HG03175 (cell line): ENCODE measurements around the gene MSI2.

ENCODE experiments used
- ATAC-seq: cut with Tn5 transposase; IDR thresholded peaks from one replicate; pipeline ENCODE4 v1.9.1; 2021; ENCODE audit warnings: mild to moderate bottlenecking, moderate library complexity; ENCODE audit not compliant: unreplicated experiment

Gene MSI2

DNA sequence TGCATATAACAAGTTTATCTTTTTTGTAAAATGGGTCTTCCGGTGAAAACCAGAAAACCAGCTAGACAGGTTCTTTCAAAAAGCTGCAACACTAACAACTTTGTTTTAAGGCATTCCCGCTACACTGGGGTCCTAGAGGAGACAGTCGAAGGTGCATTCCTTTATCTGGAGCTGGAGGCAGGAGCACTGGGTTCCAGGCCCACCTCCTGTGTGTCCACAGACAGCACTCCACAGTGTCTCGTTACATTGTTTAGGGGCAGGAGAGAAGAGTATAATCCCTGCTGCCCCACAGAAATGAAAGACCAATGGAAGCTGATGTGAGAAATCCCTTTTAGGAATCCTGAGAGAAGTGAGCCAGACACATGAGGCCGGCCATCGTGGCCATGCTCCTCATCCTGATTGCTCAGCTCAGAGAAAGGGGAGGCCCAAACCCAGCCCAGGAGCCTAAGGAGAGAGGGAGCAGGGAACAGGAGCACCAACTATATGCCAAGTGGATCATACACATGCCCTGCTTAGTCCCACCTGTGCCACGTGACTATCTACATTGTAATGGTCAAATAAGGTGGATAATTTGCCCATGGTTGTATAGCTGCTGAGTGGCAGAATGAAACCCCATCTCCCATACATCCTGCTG, 429.3 kb downstream of the MSI2 start:
- ATAC-seq: no peak

DNA sequence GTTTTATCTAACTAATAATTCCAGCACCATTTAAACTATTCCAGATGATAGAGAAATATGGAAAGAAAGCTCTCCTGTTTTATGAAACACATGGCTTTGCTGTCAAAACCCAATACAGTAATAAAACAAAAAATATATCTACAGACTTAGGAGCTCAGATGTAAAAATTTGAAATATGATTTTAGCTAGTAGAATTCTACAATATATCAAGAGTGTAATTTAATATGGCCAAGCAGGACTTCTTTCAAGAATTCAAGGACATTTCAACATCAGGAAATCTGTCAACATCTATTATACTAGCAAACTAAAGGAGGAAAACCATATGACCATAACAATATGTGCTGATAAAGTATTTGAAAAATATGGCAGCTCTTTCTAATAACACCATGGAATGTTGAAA, 431.3 kb downstream of the MSI2 start:
- ATAC-seq: no peak

DNA sequence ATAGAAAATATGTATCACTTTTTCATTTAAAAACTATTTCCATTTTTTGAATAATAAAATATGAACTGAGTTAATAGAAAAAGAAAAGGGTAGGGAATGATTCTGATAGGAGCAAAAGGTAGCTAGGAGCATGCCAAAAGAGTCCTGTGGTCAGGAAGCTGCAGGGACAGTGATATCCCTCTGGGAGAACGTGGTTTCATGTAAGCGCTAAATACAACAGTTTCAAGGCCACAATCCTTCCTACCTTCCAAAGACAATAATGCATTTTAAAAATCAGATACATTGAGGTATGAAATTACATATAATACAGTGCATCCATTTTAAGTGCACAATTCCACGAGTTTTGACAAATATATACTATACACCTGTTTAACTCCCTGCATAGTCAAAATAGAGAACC, 432.9 kb downstream of the MSI2 start:
- no peak for ATAC-seq

DNA sequence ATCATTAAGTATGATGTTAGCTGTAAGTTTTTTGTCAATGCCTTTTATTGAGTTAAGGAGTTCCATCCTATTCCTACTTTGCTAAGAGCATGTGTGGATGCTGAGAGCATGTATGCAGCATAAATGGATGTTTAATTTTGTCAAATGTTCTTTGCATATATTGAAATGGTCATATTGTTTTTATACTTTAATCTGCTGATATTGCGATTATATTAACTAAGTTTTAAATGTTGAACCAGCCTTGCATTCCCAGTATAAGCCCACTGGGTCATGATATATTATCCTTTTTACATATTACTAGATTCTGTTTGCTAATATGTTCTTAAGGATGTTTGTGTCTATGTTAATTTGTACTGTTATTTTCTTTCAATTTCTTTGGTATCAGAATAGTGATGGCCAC, 435.6 kb downstream of the MSI2 start:
- no peak for ATAC-seq

DNA sequence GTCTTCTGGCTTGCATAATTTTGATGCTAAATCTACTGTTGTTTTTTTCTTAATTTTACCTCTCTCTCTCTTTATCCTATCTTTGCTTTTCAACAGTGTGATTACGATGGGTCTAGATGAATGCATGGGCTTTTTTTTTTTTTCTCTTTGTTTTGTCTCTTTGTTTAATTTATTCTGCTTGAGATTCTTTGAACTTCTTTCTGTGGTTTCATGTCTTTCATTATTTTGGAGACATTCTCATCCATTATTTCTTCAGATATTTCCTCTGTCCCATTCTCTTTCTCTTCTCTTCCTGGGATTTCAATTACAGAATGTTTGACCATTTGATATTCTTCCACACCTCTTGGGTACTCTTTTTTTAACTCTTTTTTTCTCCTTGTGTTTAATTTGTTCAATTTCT, 436.4 kb downstream of the MSI2 start:
- no peak for ATAC-seq

DNA sequence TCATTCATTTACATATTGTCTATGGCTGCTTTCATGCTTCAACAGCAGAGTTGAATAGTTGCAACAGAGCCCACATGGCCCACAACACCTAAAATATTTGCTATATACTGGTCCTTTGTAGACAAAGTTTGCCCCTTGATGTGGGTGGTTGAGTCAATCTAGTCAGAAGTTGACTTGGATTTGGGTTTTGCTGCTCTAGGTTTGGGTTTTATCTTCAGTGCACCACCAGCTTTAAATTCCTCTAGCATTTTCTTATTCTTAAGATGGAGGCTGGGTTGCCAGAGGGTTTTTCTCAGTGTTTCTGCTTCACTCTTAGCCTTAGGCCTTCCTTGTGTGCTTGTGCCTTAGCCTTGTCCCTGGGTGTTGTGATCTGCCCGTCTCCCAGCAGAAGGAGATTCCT, 437.7 kb downstream of the MSI2 start:
- no peak for ATAC-seq

DNA sequence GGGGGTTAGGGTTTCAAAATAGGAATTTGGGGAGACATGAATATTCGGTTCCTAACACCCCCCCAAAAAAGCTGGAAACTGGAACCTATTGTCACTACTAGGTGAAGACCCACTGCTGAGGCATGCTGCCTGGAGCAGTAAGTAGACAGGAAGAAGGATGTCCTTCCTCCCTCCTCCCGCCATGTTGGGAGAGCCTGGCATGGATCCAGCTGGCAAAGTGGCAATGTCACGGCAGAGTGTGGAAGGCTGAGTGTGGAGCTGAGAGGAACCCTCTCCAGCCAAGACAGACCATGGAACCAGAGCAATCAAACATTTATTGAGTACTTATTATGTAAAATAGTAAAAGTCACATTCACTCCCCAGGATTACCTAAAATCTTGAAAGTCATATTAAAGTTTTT, 439.7 kb downstream of the MSI2 start:
- no peak for ATAC-seq

DNA sequence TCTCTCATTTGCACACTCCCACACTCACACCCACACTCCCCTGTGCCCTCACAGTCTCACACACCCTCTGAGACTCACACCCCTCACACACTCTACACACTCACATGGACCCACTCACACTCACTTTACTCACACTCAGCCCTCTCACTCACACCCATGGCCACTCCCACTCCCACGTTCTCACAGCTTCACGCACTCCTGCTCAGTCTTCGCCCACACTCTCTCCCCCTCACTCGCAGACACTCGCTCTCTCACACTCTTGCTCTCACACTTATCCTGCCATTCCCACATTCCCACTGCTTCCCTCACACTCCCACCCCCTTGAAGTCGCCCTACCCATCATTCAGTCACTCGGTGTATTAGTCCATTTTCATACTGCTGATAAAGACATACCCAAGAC, 440.9 kb downstream of the MSI2 start:
- ATAC-seq: no peak

DNA sequence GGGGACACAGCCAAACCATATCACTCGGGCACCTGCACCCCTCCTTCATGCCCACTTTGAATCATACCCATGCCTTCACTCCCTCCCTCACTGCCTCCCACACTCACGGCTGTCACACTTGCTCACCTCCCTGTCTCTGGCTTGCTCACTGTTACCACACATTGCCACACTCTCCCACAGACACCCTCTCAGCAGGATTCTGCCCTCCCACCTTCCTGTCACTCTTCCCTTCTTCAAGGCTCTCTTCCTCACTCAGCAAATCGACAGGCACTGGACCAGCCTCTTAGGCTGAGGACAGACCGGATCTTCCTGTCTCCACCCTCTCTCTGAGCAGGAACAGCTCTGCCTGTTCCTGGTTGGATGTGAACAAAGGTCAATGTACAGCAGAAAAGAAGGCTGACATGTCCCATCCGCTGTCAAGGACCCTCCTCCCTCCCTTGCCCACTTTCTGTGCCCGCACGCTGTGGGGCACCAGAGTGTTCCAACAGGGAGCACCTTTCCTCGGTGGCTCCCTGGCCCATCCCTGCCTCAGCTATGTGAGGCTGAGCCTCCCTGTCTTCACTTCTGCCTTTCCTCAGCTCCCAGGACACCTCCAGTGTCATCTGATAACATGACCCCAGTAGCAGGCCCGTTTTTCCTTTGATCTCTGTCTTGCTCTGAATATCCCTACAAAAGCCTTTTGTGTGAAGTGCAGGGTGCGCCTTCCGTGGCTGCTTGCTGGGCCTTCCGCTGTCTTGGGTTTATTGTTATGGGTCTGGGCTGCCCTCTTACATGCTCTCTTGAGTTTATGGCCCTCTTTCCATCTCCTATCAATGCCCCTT, 441.8 kb downstream of the MSI2 start:
- ATAC-seq: no peak

DNA sequence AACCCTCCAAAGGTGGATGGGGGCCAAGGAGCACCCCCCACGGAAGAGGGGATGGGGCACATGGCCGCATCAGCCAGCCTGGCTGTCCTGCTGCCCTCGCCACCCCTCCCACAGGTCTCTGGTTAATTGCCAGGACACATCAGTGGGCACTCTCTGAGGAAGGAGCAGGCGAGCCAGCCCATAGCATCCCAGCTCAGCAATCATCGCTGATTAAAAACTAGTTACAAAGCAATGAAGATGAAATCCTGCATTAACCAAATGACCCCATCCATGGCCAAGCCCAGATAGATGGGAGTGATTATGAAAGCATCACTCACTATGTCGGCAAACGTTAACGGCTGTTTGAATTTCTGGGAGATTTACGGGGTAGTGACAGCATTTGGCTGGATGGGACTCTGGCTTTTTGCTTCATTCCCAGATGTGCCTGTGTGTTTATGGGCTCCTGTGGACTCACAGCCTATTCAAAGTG, 443.5 kb downstream of the MSI2 start:
- ATAC-seq: no peak

DNA sequence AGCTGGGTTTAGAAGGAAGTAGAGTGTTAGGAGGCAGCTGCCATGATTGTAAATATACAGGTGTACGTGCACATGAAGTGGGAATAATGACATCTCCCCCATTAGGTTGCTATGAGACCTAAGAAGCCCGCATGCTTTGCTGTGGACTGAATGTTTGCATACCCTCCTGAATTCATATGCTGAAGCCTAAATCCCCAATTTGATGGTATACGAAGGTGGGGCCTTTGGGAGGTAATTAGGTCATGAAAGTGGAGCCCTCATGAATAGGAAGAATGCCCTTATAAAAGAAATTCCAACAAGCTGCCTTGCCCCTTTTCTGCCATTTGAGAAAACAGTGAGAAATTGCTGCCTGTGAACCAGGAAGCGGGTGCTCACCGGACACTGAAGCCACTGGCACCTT, 444.8 kb downstream of the MSI2 start:
- ATAC-seq: no peak

DNA sequence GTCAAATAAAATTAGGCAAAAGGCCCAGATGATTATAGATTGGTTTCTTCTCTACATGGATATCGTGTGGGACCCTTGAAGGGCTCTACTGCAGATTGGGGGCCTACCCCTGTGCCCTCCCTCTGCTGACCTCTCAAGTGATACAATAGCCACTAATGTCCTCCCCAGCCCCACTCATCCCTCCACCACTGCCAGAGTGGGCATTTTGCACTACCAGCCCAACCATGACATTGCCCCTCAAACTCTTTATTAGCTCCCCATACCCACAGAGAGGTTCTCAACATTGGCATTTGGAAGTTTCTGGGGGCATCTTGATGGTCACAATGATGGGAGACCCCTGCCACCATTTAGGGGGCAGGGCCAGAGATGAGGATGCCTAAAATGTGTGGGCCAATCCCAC, 446.9 kb downstream of the MSI2 start:
- ATAC-seq: no peak

DNA sequence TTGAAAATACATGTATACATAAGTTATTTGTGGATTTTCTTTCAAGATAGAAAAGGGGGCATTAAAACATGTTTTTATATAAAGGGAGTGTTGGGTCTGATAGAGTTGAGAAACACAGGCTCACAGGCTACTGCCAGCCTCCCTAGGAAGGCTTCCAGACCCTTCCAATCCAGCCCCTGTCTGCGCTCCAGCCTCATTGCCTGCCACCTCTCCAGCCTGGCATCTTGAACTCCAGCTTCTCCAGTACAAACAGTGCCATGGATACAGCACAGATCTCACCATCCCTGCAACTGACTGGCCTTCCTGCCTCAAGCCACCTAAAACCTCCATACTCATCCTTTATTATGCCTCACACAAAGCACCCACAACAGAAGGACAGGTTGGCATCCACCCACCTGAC, 448.1 kb downstream of the MSI2 start:
- ATAC-seq: no peak

DNA sequence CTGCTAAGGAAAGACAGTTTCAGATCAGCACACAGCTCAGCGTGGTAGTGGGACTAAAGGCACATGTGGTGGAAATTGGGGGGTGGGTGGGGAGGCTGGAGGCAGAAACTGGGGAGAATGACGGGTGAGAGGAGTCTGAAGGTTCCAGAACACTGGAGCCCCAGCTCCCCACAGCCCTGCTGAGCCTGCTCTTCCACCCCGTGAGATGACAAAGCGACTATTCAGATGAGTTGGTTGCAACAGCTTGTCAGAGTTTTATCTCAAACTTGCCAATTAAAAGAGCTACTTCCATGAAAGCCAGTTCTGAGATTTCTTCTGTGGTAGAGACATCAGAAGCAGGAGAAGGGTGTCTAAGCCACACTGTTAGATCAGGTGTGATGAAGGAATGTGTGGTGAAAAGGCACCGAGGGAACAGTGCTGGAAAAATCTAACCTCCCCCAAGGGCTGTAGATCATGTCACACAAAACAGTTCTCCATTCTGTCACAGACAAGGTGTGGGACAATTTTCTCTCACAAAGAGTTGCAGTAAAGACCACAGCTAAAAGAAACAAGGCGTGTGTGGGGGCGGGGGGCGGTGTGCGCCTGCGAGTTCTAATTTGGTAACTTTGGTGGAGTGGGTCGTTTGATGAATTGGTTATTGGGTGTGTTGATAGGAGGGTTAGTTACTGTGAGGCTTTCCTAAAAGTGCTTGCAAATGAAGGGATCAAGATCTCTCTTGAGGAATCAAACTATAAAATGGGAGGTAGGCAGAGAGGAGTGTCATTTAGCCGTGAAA, 449.8 kb downstream of the MSI2 start:
- no peak for ATAC-seq

DNA sequence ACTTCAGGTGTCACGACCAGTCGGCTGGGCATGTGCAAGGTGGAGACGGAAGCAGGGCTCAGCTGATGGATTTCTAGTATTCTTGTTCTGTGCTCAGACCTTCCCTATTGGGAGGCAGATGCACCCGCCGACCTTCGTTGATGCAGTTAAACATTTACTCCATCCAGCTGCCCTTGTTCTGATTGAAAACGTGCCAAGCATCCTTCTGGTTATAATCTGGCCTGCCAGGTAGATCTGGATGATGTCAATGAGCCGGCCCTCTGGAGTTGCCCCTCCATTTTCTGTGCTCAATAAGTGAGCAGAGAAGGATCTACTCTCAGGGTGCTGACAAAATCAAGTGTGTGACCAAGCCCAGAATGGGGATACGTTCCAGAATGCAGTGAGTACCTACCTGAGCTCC, 450.4 kb downstream of the MSI2 start:
- ATAC-seq: no peak

DNA sequence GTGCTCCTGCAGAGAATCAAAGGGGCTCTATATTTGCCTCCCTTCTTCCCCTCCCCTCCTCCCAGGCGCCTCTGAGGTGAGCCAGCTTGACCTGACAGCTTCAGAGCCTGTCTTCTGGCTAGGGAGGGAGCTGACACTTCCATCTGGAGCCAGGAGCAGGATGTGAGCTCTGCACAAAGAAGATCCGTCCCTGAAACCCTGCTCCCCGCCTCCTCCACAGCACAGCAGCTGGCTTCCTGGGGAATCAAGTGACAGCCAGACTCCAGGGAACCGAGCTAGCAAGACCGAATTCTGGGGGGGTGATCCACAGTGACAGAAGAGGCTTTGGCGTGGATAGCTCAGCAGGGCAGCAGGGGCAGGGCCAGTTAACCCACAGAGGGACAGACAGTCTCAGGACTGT, 451.6 kb downstream of the MSI2 start:
- no peak for ATAC-seq

DNA sequence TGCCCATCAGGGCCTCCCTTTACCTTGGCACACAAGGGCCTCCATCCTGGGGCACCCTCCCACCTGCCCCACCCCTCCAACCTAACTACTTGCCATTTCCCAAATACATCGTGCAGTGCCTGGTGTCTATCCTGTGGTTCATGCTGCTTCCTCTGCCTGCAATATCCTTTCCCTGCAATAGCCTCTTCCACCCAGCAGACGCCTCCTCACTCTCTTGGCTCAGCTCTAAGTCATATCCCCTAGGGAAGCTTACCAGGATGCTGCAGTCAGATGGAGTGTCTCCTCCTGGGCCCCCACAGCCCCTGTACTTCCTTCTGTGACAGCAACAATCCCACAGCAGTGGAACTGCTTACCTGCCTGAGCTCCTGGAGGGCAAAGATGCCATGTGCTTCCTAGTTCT, 452.1 kb downstream of the MSI2 start:
- ATAC-seq: no peak

DNA sequence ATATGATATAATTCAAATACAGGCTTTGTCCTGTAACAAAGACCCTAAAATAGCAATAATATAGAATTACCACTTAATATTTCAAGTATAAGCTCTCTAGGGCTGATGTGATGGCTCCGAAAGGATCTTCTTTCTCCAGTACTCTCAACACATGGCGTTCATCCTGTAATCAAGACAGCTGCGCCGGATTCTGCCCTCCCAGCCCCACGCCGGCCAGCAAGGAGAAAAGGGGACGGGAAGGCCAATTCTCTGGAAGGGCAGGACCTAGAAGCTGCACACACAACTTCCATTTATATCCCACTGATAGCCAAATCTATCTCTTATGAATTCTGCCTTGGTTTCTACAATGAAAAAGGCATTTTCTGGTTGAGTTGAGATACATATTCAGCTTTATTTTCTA, 456.8 kb downstream of the MSI2 start:
- ATAC-seq: no peak

DNA sequence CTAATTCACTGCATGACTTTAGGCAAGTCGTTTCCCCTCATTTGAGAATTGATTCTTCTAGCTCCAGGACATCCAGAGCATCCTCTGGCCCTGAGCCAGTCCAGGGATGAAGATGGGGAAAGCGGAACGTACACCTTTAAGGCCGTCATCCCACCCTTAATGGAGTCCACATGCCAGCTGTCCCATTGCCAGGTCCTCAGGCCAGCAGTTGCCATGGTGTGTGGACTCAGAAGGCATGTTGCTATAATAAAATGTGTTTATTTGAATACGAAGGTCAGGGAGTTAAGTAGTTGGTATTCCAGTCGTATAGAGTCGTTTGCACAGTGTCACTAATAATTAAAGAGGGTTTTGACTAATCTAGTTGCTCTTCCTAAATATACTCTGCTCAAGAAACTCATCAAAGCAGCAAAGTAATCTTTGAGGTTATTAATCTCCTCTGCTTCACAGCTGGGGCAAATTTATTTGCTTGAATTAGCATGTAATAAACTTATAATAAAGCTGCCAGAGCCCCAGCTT, 458.4 kb downstream of the MSI2 start:
- ATAC-seq: no peak

DNA sequence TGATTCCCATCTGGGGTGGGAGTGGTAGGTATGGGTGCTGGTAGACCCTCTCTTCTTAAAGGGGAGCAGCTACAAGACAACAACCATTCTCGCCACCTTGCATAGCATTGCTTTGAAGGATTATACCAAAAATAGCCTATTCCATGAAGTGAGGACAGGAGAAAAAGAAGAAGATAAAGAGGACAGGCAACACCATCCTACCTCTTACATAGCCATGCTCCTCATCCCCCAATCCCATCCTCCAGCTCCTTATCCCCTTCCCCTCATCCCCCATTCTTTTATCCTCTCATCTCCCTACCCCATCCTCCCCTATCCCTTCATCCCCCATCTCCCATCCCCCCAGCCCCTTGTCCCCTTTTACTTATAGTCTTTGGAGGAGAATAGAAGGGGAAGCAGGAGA, 459.7 kb downstream of the MSI2 start:
- no peak for ATAC-seq

DNA sequence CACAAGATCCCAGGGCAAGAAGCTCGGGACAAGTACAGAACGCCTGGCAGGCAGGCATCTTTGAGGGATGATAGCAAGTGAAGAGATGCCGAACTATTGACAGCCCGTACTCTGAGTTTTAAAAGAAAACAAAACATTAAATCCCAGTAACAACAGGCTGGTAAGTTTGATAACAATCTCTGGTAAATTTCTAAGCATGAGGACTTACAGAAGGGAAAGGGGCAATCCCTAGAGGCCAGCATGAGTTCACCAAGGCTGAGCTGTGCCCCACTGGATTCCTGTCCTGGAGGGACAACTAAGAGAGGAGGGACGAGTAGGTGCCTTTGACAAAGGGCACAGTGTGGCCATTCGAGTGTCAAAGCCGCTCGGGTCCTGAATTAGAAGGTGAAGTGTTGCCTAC, 462.6 kb downstream of the MSI2 start:
- ATAC-seq: no peak
